HEK293 (cell line): ENCODE data around the gene KCNAB1.

Experiments used
- CTCF ChIA-PET: fragments of 350-600 bp; formaldehyde crosslinking; extraction: SDS; loops from one replicate; lab custom pipeline; 2021; ENCODE audit warnings: antibody characterized with exemption; lab: Yijun Ruan, JAX
- POLR2A ChIA-PET: fragments of 300-600 bp; formaldehyde crosslinking; extraction: SDS; loops from one replicate; lab custom pipeline; 2020; ENCODE audit warnings: antibody characterized with exemption, inconsistent platforms; lab: Yijun Ruan, JAX
- H3K27ac ChIP-seq: fragments of 200-500 bp; sonication (Bioruptor generic); 2 replicates; pipeline ENCODE4 v1.5.1; 2014; ENCODE audit warnings: low read depth, low read length, control low read depth, inconsistent platforms; ENCODE audit errors: extremely low read depth
- H3K36me3 ChIP-seq, 2 experiments: fragments of 200-500 bp in 1 of 2; sonication (Bioruptor generic) in 1 of 2; 1 replicate in 1 of 2; 2 replicates in 1 of 2; pipeline ENCODE4 v1.5.1; 2014 to 2017; ENCODE audit warnings: inconsistent platforms in 2 of 2, low read length in 2 of 2; ENCODE audit not compliant: control insufficient read depth in 2 of 2, insufficient read depth in 1 of 2
- H3K4me1 ChIP-seq: fragments of 200-500 bp; sonication (Bioruptor generic); 2 replicates; pipeline ENCODE4 v1.5.1; 2014; ENCODE audit warnings: mild to moderate bottlenecking, low read length, inconsistent platforms; ENCODE audit not compliant: control insufficient read depth, insufficient read depth
- H3K4me3 ChIP-seq: 2 replicates; pipeline ENCODE4 v1.5.1; 2011; ENCODE audit warnings: low read depth, mild to moderate bottlenecking, control low read depth, low read length, moderate library complexity
- H3K9me3 ChIP-seq: fragments of 200-500 bp; sonication (Bioruptor generic); 2 replicates; pipeline ENCODE4 v1.5.1; 2014; ENCODE audit warnings: low read depth, low read length, inconsistent platforms; ENCODE audit not compliant: control insufficient read depth, insufficient read depth
- AEBP2 ChIP-seq: fragments of 450-650 bp; formaldehyde crosslinking; IDR thresholded peaks from 2 replicates; pipeline ENCODE4 v1.5.1; 2016; ENCODE audit warnings: missing biosample characterization, missing genetic modification characterization, borderline replicate concordance
- ATF2 ChIP-seq: fragments of 450-650 bp; formaldehyde crosslinking; IDR thresholded peaks from 2 replicates; pipeline ENCODE4 v1.5.1; 2016; ENCODE audit warnings: missing biosample characterization, missing genetic modification characterization, low read depth
- EGR2 ChIP-seq: fragments of 450-650 bp; formaldehyde crosslinking; IDR thresholded peaks from 2 replicates; pipeline ENCODE4 v1.5.1; 2016; ENCODE audit warnings: low read depth, missing biosample characterization, missing genetic modification characterization
- HIC1 ChIP-seq: fragments of 450-650 bp; formaldehyde crosslinking; IDR thresholded peaks from 2 replicates; pipeline ENCODE4 v1.5.1; 2016; ENCODE audit warnings: missing biosample characterization, missing genetic modification characterization
- PATZ1 ChIP-seq: fragments of 450-650 bp; formaldehyde crosslinking; IDR thresholded peaks from 2 replicates; pipeline ENCODE4 v1.5.1; 2016; ENCODE audit warnings: missing biosample characterization, missing genetic modification characterization
- ZBTB20 ChIP-seq: fragments of 450-650 bp; formaldehyde crosslinking; IDR thresholded peaks from 2 replicates; pipeline ENCODE4 v1.5.1; 2016; ENCODE audit warnings: missing biosample characterization, missing genetic modification characterization
- ZNF148 ChIP-seq: fragments of 450-650 bp; formaldehyde crosslinking; IDR thresholded peaks from 2 replicates; pipeline ENCODE4 v1.5.0; 2017; ENCODE audit warnings: missing biosample characterization, missing genetic modification characterization, borderline replicate concordance
- ZNF211 ChIP-seq: fragments of 450-650 bp; formaldehyde crosslinking; IDR thresholded peaks from 2 replicates; pipeline ENCODE4 v1.5.1; 2016; ENCODE audit warnings: low read depth, missing biosample characterization, missing genetic modification characterization
- ZNF214 ChIP-seq: fragments of 450-650 bp; formaldehyde crosslinking; IDR thresholded peaks from 2 replicates; pipeline ENCODE4 v1.5.1; 2017; ENCODE audit warnings: missing biosample characterization, mild to moderate bottlenecking, missing genetic modification characterization, borderline replicate concordance
- ZNF221 ChIP-seq: fragments of 450-650 bp; formaldehyde crosslinking; IDR thresholded peaks from 2 replicates; pipeline ENCODE4 v1.5.1; 2017; ENCODE audit warnings: missing biosample characterization, missing genetic modification characterization, borderline replicate concordance
- ZNF23 ChIP-seq: fragments of 450-650 bp; formaldehyde crosslinking; IDR thresholded peaks from 2 replicates; pipeline ENCODE4 v1.5.1; 2016; ENCODE audit warnings: missing biosample characterization, missing genetic modification characterization, borderline replicate concordance
- ZNF280C ChIP-seq: fragments of 450-650 bp; formaldehyde crosslinking; IDR thresholded peaks from 2 replicates; pipeline ENCODE4 v1.5.1; 2016; ENCODE audit warnings: missing biosample characterization, missing genetic modification characterization
- ZNF37A ChIP-seq: fragments of 450-650 bp; IDR thresholded peaks from 2 replicates; pipeline ENCODE4 v1.5.1; 2018; ENCODE audit warnings: missing biosample characterization, missing genetic modification characterization
- ZNF488 ChIP-seq: fragments of 450-650 bp; formaldehyde crosslinking; IDR thresholded peaks from 2 replicates; pipeline ENCODE4 v1.5.1; 2016; ENCODE audit warnings: missing biosample characterization, missing genetic modification characterization
- ZNF585B ChIP-seq: fragments of 450-650 bp; formaldehyde crosslinking; IDR thresholded peaks from 2 replicates; pipeline ENCODE4 v1.5.1; 2016; ENCODE audit warnings: missing biosample characterization, missing genetic modification characterization
- ZNF837 ChIP-seq: fragments of 450-650 bp; formaldehyde crosslinking; IDR thresholded peaks from 2 replicates; pipeline ENCODE4 v1.5.1; 2016; ENCODE audit warnings: missing biosample characterization, missing genetic modification characterization

The KCNAB1 gene

GRCh38 chr3:156240642-156241041 is 120.3 kb downstream of the KCNAB1 start:
- Histone ChIP-seq H3K4me3 (no peak overlapping the region), H3K36me3 (no peaks in the 10 kb centered on the region), H3K27ac (no peak overlapping the region), H3K9me3 (no peaks in the 10 kb centered on the region)
- ChIA-PET POLR2A (no interaction called here), CTCF (interaction anchor here (0.5 to 0.6 kb wide), 2 partner anchors 13 to 210 kb away, joined by 3 to 4 read pairs; no protein-coding TSS in a partner anchor)
- TF ChIP-seq AEBP2 (tag by site-specific recombination) (no peak), ZNF37A (tag by site-specific recombination) (peak; percentile 71), ZNF488 (tag by site-specific recombination) (no peak)
- TF ChIP-seq, all 188 proteins: peak for 1
- no peaks in the 10 kb centered on the region for H3K4me1 ChIP-seq

GRCh38 chr3:156246961-156247725 is 126.8 kb downstream of the KCNAB1 start:
- H3K4me3 ChIP-seq, result no peak overlapping the region
- H3K27ac ChIP-seq, result no peak overlapping the region
- no peak for TF ChIP-seq ZNF585B
- TF ChIP-seq ZNF221 (tag by site-specific recombination), result no peak
- TF ChIP-seq ZNF23, result no peak
- no peak for TF ChIP-seq PATZ1 (tag by site-specific recombination)
- TF ChIP-seq ZNF837 (tag by site-specific recombination), result no peak
- no peak for TF ChIP-seq ZBTB20 (tag by site-specific recombination)
- TF ChIP-seq, all 188 proteins: peak for 0
- H3K4me1 ChIP-seq, result no peaks in the 10 kb centered on the region
- H3K36me3 ChIP-seq, result no peaks in the 10 kb centered on the region
- ChIA-PET POLR2A (no interaction called here), CTCF (interaction anchor here (0.7 kb wide), 2 partner anchors 38 to 88 kb away, joined by 3 to 4 read pairs; no protein-coding TSS in a partner anchor)
- H3K9me3 ChIP-seq, result no peaks in the 10 kb centered on the region

- Histone ChIP-seq H3K9me3 (no peaks in the 10 kb centered on the region), H3K4me1 (no peaks in the 10 kb centered on the region), H3K4me3 (no peak overlapping the region), H3K27ac (no peak overlapping the region), H3K36me3 (no peaks in the 10 kb centered on the region)
- ChIA-PET POLR2A (no interaction called here), CTCF (no interaction called here)
- no peak for TF ChIP-seq ZNF211 (tag by site-specific recombination)
- TF ChIP-seq ZNF148 (tag by site-specific recombination), result no peak
- TF ChIP-seq ZNF280C, result no peak
- TF ChIP-seq EGR2 (tag by site-specific recombination), result no peak
- TF ChIP-seq HIC1 (tag by site-specific recombination), result no peak
- TF ChIP-seq ZNF214 (tag by site-specific recombination), result no peak
- TF ChIP-seq ATF2 (tag by site-specific recombination), result no peak
Observed at GRCh38 chr3:156250550-156250949, 130.2 kb downstream of the KCNAB1 start.
